Spleen (tissue), 7 donors: ENCODE measurements around the gene FOCAD.

Source experiments
- POLR2A ChIP-seq, 3 donors: fragments of 450-650 bp; IDR thresholded peaks; one replicate each; pipeline ENCODE4 v1.5.1; 2017; ENCODE audit warnings: antibody characterized with exemption in 3 of 3, mild to moderate bottlenecking in 1 of 3
- TF ChIP-seq, protein P1 (sequence below), 11 experiments: fragments of 200-600 bp in 7 of 11; fragments of 450-650 bp in 4 of 11; sonication (generic) in 4 of 11; IDR thresholded peaks in 8 of 11; conservative IDR thresholded peaks in 3 of 11; 1 replicate in 7 of 11; 2 replicates in 4 of 11; pipeline versions ENCODE4 v1.4.0 to v1.8.0; 2016 to 2021; ENCODE audit warnings: antibody characterized with exemption in 11 of 11, inconsistent platforms in 4 of 11, mild to moderate bottlenecking in 1 of 11
- donor health status: DM: no; HTN: no; CAD: no; lungs with moderate emphysema.
- donor health status: DM: no; HTN: no; CAD: no.
- donor health status: DM: no; HTN: no; CAD: no.

DNA sequence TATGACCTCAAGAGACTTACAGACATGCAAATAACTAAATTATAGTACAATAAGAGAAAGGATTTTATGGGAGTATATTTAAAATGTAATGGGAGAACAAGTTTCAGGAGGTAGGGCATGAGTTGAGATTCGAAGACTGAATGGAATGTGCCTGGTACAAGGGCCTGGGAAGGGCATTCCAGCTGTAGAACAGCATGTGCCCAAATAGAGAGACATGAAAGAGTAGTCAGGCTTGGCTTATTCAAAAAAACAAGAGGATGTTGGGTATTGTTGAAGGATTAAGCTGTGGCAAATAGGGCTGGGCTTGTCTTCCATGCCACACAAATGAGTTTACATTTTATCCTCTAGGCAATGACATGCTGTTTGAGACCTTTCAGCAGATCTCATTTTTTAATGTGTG lies 86.9 kb downstream of the FOCAD start:
- TF ChIP-seq, protein P1, sequence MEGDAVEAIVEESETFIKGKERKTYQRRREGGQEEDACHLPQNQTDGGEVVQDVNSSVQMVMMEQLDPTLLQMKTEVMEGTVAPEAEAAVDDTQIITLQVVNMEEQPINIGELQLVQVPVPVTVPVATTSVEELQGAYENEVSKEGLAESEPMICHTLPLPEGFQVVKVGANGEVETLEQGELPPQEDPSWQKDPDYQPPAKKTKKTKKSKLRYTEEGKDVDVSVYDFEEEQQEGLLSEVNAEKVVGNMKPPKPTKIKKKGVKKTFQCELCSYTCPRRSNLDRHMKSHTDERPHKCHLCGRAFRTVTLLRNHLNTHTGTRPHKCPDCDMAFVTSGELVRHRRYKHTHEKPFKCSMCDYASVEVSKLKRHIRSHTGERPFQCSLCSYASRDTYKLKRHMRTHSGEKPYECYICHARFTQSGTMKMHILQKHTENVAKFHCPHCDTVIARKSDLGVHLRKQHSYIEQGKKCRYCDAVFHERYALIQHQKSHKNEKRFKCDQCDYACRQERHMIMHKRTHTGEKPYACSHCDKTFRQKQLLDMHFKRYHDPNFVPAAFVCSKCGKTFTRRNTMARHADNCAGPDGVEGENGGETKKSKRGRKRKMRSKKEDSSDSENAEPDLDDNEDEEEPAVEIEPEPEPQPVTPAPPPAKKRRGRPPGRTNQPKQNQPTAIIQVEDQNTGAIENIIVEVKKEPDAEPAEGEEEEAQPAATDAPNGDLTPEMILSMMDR (IDR thresholded peaks at IDR 0.05 in 8 of 11, conservative IDR thresholded peaks at IDR 0.05 in 3 of 11), result no peak
- no peak for TF ChIP-seq POLR2A (IDR thresholded peaks at IDR 0.05)
